Fibroblast of villous mesenchyme (primary cell): ENCODE measurements around the gene NDUFS2. TPM values are rescaled to one million over a fixed set of nuclear protein-coding genes. Genes with fewer than 3 reads are reported as not detected.
A peak's percentile ranks its signal among the peaks of the same experiment; 100 is the strongest.

Experiments
- DNase-seq: peaks from one replicate; pipeline ENCODE4 v3.0.0-alpha.2; 2010; ENCODE audit warnings: low read depth
- H3K4me3 ChIP-seq: 2 replicates; pipeline ENCODE4 v1.5.1; 2011; ENCODE audit warnings: low read depth, mild to moderate bottlenecking, low read length
- CTCF ChIP-seq: IDR thresholded peaks from 2 replicates; pipeline ENCODE4 v1.5.1; 2012; ENCODE audit warnings: low read depth, mild to moderate bottlenecking, low read length; ENCODE audit not compliant: insufficient read depth
- total RNA-seq: library from RNA; depleted of rRNA; stranded (reverse); fragments of >200 nt; gene quantifications from 2 replicates; pipeline ENCODE4 v1.2.3, GENCODE V29; 2012

NDUFS2 gene
- total RNA-seq, 1 donor: 105 TPM

- no peak for DNase-seq
- peak overlapping the region; percentile 93 for H3K4me3 ChIP-seq
- TF ChIP-seq CTCF: no peak
These were observed 42.3 kb upstream of the NDUFS2 start for GRCh38 chr1:161159913-161160243.

GRCh38 chr1:161160671-161161145 lies 41.5 kb upstream of the NDUFS2 start:
- no peak for TF ChIP-seq CTCF
- no peak overlapping the region for H3K4me3 ChIP-seq
- DNase-seq: no peak

- H3K4me3 ChIP-seq: no peak overlapping the region
- DNase-seq: no peak
- no peak for TF ChIP-seq CTCF
These were observed 40.5 kb upstream of the NDUFS2 start for GRCh38 chr1:161161652-161162051.

GRCh38 chr1:161162052-161162451 lies 40.1 kb upstream of the NDUFS2 start:
- no peak overlapping the region for H3K4me3 ChIP-seq
- DNase-seq: no peak
- TF ChIP-seq CTCF: no peak

- TF ChIP-seq CTCF: no peak
- no peak overlapping the region for H3K4me3 ChIP-seq
- no peak for DNase-seq
These were observed 39.4 kb upstream of the NDUFS2 start for GRCh38 chr1:161162806-161163205.

- H3K4me3 ChIP-seq: no peak overlapping the region
- DNase-seq: no peak
- no peak for TF ChIP-seq CTCF
These were observed 38.4 kb upstream of the NDUFS2 start for GRCh38 chr1:161163793-161164192.

- H3K4me3 ChIP-seq: peak overlapping the region; percentile 87
- TF ChIP-seq CTCF: no peak
- no peak for DNase-seq
These were observed 37.1 kb upstream of the NDUFS2 start for GRCh38 chr1:161164901-161165610.
